ENCODE results near the gene THEM4.

DNA sequence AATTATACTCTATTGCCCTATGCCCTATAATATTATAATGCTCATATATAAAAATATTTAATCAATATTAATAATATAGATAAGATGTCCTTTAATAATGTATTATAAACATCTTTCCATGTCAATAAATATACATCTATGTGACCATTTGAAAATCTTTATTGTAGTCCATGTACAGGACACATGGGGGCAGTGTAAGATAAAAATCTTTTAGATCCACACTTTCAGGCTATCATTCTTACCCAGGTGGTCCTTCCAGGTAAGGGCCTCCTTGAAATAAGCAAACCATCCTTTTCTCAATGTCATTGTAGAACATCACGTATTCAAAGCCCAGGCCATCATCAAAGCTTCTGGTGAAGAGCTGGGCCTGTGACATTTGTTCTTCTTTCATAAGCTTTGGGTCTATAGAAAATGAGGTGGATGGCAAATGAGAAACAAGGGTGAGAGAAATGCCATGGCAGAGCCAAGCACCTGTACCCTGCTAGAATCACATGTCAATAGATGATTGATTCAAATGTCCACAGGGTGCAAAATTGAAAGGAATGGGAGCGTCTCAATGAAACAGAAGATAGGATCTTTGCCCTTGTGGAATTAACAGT is 20.2 kb downstream of the THEM4 start:
- TF ChIP-seq, protein P1, sequence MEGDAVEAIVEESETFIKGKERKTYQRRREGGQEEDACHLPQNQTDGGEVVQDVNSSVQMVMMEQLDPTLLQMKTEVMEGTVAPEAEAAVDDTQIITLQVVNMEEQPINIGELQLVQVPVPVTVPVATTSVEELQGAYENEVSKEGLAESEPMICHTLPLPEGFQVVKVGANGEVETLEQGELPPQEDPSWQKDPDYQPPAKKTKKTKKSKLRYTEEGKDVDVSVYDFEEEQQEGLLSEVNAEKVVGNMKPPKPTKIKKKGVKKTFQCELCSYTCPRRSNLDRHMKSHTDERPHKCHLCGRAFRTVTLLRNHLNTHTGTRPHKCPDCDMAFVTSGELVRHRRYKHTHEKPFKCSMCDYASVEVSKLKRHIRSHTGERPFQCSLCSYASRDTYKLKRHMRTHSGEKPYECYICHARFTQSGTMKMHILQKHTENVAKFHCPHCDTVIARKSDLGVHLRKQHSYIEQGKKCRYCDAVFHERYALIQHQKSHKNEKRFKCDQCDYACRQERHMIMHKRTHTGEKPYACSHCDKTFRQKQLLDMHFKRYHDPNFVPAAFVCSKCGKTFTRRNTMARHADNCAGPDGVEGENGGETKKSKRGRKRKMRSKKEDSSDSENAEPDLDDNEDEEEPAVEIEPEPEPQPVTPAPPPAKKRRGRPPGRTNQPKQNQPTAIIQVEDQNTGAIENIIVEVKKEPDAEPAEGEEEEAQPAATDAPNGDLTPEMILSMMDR (IDR thresholded peaks at IDR 0.05): 0 out of 2 replicates have a peak, but pooled peaks have one; percentile 36
- TF ChIP-seq ZNF423 (CRISPR knock-in tag; IDR thresholded peaks at IDR 0.05) (no peak), ELF4 (CRISPR knock-in tag; IDR thresholded peaks at IDR 0.05; ENCODE audit: low read depth) (no peak), MXD4 (CRISPR knock-in tag; IDR thresholded peaks at IDR 0.05; ENCODE audit: borderline replicate concordance) (no peak), NR1H2 (CRISPR knock-in tag; IDR thresholded peaks at IDR 0.05) (no peak), ESRRA (CRISPR knock-in tag; IDR thresholded peaks at IDR 0.05; ENCODE audit: borderline replicate concordance) (no peak), FOXP1 (CRISPR knock-in tag; IDR thresholded peaks at IDR 0.05; ENCODE audit: borderline replicate concordance) (no peak), GABPB1 (CRISPR knock-in tag; IDR thresholded peaks at IDR 0.05) (no peak), RORB (CRISPR knock-in tag; IDR thresholded peaks at IDR 0.05) (no peak), CREB1 (CRISPR knock-in tag; IDR thresholded peaks at IDR 0.05) (no peak), CBFB (CRISPR knock-in tag; IDR thresholded peaks at IDR 0.05; ENCODE audit: low read depth) (no peak)
- TF ChIP-seq, protein P2, sequence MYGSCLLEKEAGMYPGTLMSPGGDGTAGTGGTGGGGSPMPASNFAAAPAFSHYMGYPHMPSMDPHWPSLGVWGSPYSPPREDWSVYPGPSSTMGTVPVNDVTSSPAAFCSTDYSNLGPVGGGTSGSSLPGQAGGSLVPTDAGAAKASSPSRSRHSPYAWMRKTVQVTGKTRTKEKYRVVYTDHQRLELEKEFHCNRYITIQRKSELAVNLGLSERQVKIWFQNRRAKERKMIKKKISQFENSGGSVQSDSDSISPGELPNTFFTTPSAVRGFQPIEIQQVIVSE (CRISPR knock-in tag; IDR thresholded peaks at IDR 0.05; ENCODE audit: borderline replicate concordance): no peak
- TF ChIP-seq, protein P3, sequence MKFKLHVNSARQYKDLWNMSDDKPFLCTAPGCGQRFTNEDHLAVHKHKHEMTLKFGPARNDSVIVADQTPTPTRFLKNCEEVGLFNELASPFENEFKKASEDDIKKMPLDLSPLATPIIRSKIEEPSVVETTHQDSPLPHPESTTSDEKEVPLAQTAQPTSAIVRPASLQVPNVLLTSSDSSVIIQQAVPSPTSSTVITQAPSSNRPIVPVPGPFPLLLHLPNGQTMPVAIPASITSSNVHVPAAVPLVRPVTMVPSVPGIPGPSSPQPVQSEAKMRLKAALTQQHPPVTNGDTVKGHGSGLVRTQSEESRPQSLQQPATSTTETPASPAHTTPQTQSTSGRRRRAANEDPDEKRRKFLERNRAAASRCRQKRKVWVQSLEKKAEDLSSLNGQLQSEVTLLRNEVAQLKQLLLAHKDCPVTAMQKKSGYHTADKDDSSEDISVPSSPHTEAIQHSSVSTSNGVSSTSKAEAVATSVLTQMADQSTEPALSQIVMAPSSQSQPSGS (CRISPR knock-in tag; IDR thresholded peaks at IDR 0.05; ENCODE audit: borderline replicate concordance, low read depth): no peak

All from WTC11 (cell line).